HG02870 (cell line): ENCODE measurements around the gene IRF5.
"Not testable (repeated sequence)": the region's sequence is repeated elsewhere in the genome, so short reads cannot be mapped to it uniquely, and the experiment has no call there.

Experiments
- ATAC-seq: cut with Tn5 transposase; IDR thresholded peaks from one replicate; pipeline ENCODE4 v1.9.1; 2021; ENCODE audit warnings: mild to moderate bottlenecking, moderate library complexity; ENCODE audit not compliant: unreplicated experiment

The IRF5 gene

GRCh38 chr7:128906001-128906765 is 31.5 kb upstream of the IRF5 start:
- ATAC-seq: no peak

- no peak for ATAC-seq
Observed at GRCh38 chr7:128906766-128907559, 30.8 kb upstream of the IRF5 start.

- no peak for ATAC-seq
Observed at GRCh38 chr7:128908750-128909624, 28.7 kb upstream of the IRF5 start.

- ATAC-seq: no peak
Observed at GRCh38 chr7:128909625-128910568, 27.8 kb upstream of the IRF5 start.

GRCh38 chr7:128910569-128910945 is 27.2 kb upstream of the IRF5 start, which contains the start of gene KCP:
Gene KCP (minus strand): TSS chr7:128910709. CDS start chr7:128910676, 33 bp downstream.
- no peak for ATAC-seq

GRCh38 chr7:128911423-128912031 is 26.2 kb upstream of the IRF5 start:
- no peak for ATAC-seq

- ATAC-seq: no peak
Observed at GRCh38 chr7:128912281-128912680, 25.4 kb upstream of the IRF5 start.

GRCh38 chr7:128912709-128913495 is 24.8 kb upstream of the IRF5 start:
- ATAC-seq: not testable (repeated sequence)

- no peak for ATAC-seq
Observed at GRCh38 chr7:128913870-128914565, 23.7 kb upstream of the IRF5 start.

GRCh38 chr7:128914566-128915151 is 23.1 kb upstream of the IRF5 start:
- no peak for ATAC-seq

- no peak for ATAC-seq
Observed at GRCh38 chr7:128915271-128915819, 22.4 kb upstream of the IRF5 start.

- ATAC-seq: no peak
Observed at GRCh38 chr7:128915841-128916642, 21.7 kb upstream of the IRF5 start.

- no peak for ATAC-seq
Observed at GRCh38 chr7:128916643-128916915, 21.1 kb upstream of the IRF5 start.

GRCh38 chr7:128917122-128917521 is 20.6 kb upstream of the IRF5 start:
- no peak for ATAC-seq

- ATAC-seq: no peak
Observed at GRCh38 chr7:128918016-128918665, 19.6 kb upstream of the IRF5 start.

GRCh38 chr7:128919241-128919640 is 18.5 kb upstream of the IRF5 start:
- ATAC-seq: no peak
